ENCODE results near the gene RFC3.

The RFC3 gene

GRCh38 chr13:33815011-33815550 lies 2.9 kb upstream of the RFC3 start:
- DNase-seq, result no peak

- DNase-seq, result no peak
These were observed 1.0 kb upstream of the RFC3 start for GRCh38 chr13:33816912-33817311.

- DNase-seq, result no peak
These were observed 442 bp upstream of the RFC3 start for GRCh38 chr13:33817513-33817900.

- no peak for DNase-seq
These were observed 7.1 kb downstream of the RFC3 start for GRCh38 chr13:33825083-33825482.

- no peak for DNase-seq
These were observed 9.2 kb downstream of the RFC3 start for GRCh38 chr13:33827139-33827538.

GRCh38 chr13:33828431-33829129 lies 10.6 kb downstream of the RFC3 start:
- DNase-seq, result no peak

GRCh38 chr13:33832872-33833271 lies 14.9 kb downstream of the RFC3 start:
- no peak for DNase-seq

GRCh38 chr13:33838647-33839046 lies 20.7 kb downstream of the RFC3 start:
- no peak for DNase-seq

- DNase-seq, result no peak
These were observed 22.5 kb downstream of the RFC3 start for GRCh38 chr13:33840402-33840801.

GRCh38 chr13:33842207-33842606 lies 24.3 kb downstream of the RFC3 start:
- no peak for DNase-seq

- DNase-seq, result no peak
These were observed 25.0 kb downstream of the RFC3 start for GRCh38 chr13:33842986-33843385.

- no peak for DNase-seq
These were observed 27.8 kb downstream of the RFC3 start for GRCh38 chr13:33845572-33846302.

- DNase-seq, result no peak
These were observed 28.5 kb downstream of the RFC3 start for GRCh38 chr13:33846303-33847062.

GRCh38 chr13:33849211-33849610 lies 31.3 kb downstream of the RFC3 start:
- no peak for DNase-seq

- DNase-seq, result no peak
These were observed 37.5 kb downstream of the RFC3 start for GRCh38 chr13:33855371-33855895.

GRCh38 chr13:33859691-33860303 lies 41.8 kb downstream of the RFC3 start:
- no peak for DNase-seq

- no peak for DNase-seq
These were observed 42.6 kb downstream of the RFC3 start for GRCh38 chr13:33860526-33860925.

- no peak for DNase-seq
These were observed 44.1 kb downstream of the RFC3 start for GRCh38 chr13:33862016-33862415.

GRCh38 chr13:33863188-33863789 lies 45.3 kb downstream of the RFC3 start:
- no peak for DNase-seq

GRCh38 chr13:33865945-33866344 lies 48.0 kb downstream of the RFC3 start:
- DNase-seq, result no peak

GRCh38 chr13:33867472-33867871 lies 49.5 kb downstream of the RFC3 start:
- DNase-seq, result no peak

- DNase-seq, result no peak
These were observed 50.5 kb downstream of the RFC3 start for GRCh38 chr13:33868343-33868994.
